Measurements from ENCODE around the gene BRIP1.
A peak's percentile ranks its signal among the peaks of the same experiment; 100 is the strongest.

Gene BRIP1

DNA sequence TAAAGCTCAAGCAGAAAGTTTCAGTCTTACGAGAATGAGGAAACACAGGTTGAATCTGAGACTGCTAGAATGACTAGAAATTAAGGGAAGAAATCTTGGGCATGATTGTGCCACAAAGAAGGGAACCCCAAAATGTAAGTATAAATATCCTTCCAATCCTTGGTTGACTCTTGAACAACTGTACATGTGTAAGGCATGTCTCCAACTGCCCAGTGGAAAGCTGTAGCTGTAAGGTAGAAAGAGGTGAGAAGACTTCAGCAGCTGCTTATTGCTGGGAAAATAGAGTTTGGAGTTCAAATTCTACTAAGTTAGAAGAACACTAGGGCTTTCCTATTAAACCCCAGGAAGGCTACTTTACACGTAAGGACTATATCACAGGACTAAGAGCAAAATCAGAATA, 212.6 kb downstream of the BRIP1 start:
- DNase-seq: no peak

DNA sequence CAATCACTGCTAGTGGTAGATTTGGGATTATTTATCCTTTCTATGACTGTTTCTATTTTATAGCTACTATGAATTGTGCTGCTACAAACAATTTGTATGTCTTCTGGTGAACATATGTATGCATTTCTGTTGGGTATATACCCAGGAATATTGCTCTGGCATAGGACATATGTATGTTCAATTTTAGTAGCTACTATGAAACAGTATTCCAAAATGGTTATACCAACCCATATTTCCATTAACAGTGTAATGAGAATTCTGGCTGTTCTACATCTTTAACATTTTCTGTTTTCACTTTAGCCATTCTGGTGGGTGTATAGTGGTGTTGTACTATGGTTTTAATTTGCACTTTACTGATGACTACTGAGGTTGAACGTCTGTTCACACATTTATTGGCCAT, 214.7 kb downstream of the BRIP1 start:
- DNase-seq: no peak

DNA sequence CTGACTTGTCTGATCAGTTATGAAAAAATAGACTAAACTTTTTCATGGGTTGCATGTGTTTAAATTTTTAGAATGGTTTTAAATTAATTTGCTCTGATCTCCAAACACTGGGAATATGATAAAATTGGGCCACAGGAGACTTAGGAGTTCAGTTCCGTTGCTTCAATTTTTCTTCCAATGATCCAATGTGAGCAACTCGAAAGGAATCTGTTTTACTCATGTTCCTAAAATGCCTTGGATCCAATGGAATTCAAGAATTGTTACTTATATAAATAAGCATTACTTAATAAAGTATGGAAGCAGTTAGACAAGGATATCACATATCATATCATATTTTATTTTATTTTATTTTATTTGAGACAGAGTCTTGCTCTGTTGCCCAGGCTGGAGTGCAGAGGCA, 216.3 kb downstream of the BRIP1 start:
- no peak for DNase-seq

DNA sequence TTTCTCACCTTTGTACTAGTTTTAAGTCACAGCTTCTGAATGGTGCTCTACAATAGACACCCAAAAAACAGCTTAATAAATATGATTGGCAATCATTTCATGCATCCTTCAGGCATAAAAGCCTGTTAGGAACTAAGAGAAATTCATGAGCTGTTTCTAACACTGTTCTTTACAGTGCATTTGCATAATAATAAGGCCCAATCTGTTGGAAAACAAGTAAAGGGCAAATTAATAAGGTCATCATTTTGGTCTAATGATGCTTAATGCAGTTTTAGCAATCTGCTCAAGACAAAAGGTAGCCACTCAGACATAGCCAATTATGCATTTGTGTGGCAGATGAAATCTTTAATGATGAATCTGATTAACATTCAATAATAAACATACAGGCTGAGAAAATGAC, 216.8 kb downstream of the BRIP1 start:
- no peak for DNase-seq

DNA sequence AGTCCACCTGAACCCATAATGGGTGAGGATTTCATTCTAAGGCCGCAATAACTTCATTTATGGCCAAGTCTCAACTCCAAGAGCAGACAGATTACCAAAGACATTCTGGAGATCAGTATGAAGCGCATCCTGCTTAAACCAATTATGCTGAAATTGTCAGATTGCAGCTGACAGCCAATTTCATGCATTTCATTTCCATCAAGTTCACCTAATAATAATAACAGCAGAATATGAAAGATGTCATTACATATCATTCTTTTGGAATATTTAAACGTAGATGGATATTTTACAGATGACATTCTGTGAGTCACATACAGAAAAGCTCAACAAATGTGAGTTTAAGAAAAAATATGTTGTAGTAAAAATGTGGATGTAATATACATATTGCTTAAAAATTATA, 217.4 kb downstream of the BRIP1 start:
- no peak for DNase-seq

DNA sequence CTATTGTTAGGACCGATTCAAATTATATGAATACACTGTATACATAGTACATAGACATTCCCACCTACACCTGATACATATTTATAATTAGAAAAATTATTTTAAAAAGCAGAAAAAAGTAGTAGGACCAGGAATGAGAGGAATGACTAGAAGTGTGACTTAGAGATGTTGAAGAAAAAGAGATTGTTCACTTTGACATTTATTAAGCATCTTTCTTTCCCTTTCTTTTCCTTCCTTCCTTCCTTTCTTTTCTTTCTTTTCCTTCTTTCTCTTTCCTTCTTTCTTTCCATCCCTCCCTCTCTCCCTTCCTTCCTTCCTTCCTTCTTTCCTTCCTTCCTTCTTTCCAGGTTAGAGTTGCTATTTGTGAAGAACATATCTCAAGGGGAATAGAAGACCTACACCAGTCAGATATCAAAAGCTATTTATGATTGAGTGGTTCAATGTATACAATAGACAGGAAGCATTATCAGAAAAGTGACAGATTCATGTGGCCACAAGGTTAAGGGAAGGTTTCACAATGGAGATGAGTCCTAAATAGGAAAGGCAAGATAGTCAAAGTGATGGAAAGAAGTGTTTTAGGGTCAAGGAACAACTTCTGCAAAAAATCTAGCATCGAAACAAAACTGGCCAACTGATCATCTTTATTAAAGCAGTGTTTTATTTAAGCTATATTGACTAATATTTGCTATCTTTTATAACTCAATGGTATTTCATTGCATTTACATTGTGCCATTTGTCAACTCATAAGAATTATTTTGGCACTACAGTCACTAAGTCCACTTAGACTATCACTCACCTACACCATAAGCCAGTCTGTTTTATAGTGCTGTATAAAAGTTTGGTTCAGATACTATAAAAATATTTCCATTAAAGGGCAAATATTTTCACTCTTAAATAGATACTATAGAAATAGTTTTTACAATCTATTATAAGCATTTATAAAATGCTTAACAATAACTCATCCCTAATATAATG, 218.2 kb downstream of the BRIP1 start:
- no peak for DNase-seq

DNA sequence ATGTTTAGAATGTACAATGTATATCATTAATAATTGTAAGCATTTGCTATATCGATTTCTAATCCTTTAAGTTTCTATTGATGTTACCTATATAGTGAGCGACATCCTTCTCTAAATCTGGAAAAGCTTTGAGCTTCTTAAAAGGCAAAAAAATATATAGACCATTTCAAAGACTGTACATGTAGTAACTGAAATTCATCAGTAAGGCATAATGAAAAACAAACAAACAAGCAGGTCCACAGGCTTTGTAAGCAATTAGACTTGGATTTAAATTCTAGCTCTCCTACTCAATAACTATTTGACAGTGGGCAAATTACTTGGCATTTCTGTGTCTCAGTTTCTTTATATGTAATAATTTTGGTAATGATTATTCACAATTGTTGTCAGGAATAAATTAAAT, 220.6 kb downstream of the BRIP1 start:
- no peak for DNase-seq

DNA sequence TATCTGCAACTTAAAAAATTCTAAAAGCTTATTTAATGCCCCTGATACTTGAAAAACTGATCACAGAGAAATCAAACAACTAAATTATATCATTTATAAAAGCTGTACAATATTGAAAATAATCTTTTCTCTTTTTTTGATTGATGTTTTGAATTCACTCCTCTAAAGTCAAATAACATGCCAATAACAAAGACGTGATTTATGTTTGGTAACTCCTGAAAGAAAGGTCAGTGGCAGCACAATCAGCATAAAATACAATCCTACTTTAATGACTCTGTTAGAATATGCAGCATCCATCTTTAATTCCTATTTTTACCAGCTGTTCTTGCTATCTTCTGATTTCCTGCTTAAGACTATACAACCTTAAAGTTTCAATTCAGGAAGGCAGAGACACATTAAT, 221.6 kb downstream of the BRIP1 start:
- DNase-seq: no peak

DNA sequence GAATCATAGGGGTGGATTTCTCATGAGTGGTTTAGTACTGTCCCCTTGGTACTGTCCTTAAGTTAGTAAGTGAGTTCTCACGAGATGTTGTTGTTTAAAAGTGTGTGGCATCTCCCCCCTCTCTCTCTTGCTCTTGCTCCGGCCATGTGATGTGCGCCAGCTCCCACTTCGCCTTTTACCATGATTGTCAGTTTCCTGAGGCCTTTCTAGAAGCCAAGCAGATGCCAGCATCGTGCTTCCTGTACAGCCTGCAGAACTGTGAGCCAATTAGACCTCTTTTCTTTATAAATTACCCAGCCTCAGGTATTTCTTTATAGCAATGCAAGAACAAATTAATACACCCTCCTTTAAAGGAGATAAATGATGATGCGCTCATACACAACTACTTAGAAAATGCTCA, 222.2 kb downstream of the BRIP1 start:
- DNase-seq: no peak

DNA sequence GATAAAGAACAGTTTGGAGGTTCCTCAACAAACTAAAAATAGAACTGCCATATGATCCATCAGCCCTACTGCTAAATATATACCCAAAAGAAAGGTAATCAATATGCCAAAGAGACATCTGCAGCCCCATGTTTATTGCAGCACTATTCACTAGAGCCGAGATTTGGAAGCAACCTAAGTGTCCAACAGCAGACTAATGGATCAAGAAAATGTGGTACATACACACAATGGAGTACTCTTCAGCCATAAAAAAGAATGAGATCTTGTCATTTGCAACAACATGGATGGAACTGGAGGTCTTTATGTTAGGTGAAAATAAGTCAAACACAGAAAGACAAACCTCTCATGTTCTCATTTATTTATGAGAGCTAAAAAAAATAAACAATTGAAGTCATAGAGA, 223.5 kb downstream of the BRIP1 start:
- DNase-seq: no peak

DNA sequence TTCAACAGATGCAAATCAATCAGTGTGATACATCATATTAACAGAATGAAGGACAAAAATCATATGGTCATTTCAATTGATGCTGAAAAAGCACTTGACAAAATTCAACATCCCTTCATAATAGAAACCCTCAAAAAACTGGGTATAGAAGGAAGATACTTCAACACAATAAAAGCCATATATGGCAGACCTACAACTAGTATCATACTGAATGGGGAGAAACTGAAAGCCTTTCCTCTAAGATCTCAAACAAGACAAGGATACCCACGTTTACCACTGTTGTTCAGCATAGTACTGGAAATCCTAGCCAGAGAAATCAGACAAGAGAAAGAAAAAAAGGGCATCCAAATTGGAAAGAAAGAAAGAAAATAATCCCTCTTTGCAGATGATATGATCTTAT, 225.2 kb downstream of the BRIP1 start:
- DNase-seq: no peak

DNA sequence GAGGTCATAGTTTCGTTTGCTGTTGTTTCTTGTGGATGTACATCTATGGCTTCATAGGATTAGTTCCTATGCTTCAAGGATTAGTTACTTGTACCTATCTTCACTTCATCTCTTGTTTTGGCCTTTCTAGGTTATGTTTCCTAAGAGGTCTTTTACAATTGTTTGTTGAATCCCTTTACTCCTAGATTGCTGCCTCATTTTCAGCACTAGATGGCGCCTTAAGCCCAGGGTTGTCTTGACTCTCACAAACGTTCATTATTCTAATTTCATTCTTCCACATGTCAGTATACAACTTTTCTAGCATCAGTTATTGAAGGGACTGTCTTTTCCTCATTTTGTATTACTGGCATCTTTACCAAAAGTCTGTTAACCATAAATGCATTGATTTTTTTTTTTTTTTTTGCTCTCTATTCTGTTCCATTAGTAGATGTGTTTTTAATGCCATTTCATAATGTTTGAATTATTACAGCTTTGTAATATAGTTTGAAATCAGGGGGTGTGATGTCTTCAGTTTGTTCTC, 227.4 kb downstream of the BRIP1 start:
- DNase-seq: peak; percentile 35

DNA sequence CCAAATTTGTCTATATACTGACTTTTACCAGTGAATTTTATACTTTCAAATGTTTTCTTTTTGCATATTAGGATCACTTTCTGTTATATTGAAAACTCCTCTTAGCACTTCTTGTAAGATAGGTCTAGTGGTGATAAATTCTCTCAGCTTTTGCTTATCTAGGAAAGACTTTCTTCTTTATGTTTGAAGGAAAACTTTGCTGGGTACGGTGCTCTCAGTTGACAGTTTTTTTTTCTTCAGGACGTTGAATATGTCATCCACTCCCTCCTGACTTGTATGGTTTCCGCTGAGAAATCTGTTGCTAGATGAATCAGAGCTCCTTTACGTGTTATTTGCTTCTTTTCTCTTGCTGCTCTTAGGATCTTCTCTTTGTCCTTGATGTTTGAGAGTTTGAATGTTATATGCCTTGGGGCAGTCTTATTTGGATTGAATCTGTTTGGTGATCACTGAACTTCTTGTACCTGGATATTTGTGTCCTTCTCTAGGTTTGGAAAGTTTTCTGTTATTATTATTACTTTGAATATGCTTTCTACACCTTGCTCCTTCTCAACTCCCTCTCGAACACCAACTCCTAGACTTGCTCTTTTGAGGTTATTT, 228.3 kb downstream of the BRIP1 start:
- no peak for DNase-seq

DNA sequence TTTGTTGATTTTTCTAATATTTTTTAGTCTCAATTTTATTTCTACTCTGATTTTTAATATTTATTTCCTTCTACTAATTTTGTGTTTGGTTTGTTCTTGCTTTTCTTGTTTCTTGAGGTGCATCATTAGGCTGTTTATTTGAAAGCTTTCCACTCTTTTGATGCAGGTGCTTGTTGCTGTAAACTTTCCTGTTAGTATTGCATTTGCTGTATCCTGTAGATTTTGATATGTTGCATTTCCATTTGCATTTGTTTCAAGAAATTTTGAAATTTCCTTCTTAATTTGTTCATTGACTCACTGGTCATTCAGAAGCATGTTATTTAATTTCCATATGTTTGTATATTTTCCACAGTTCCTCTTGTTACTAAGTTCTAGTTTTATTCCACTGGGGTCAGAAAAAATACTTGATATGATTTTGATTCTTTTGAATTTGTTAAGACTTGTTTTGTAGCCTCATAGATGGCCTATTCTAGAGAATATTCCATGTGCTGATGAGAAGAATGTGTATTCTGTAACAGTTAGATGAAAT, 229.3 kb downstream of the BRIP1 start:
- no peak for DNase-seq

DNA sequence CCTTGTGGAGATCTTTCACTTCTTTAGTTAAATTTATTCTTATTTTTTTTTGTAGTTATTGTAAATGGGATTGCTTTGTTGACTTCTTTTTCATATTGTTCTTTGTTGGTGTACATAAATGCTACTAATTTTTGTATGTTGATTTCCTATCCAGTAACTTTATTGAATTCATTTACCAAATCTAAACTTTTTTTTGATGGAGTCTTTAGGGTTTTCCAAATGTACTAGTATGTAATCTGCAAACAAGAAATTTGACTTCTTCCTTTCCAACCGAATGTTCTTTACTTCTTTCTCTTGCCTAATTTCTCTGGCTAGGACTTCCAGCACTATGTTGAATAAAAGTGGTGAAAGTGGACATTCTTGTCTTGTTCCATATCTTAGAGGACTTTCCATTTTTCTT, 230.5 kb downstream of the BRIP1 start:
- DNase-seq: no peak

DNA sequence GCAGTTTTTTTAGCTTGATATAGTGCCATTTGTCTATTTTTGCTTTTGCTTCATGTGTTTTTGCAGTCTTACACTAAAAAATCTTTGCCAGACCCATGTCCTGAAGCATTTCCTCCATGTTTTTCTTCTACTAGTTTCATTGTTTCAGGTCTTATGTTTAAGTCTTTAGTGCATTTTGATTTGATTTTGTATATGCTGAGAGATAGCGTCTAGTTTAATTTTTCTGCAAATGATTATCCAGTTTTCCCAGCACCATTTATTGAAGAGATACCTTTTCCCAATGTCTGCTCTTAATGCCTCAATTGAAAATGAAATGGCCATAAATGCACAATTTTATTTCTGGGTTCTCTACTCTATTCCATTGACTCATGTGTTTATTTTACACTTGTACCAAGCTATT, 231.5 kb downstream of the BRIP1 start:
- DNase-seq: no peak

All from NCI-H2171 (cell line).